ENCODE measurements around the gene KRTAP10-5.
A peak's percentile ranks its signal among the peaks of the same experiment; 100 is the strongest.
"Not testable (repeated sequence)": the region's sequence is repeated elsewhere in the genome, so short reads cannot be mapped to it uniquely, and the experiment has no call there.

The KRTAP10-5 gene

DNA sequence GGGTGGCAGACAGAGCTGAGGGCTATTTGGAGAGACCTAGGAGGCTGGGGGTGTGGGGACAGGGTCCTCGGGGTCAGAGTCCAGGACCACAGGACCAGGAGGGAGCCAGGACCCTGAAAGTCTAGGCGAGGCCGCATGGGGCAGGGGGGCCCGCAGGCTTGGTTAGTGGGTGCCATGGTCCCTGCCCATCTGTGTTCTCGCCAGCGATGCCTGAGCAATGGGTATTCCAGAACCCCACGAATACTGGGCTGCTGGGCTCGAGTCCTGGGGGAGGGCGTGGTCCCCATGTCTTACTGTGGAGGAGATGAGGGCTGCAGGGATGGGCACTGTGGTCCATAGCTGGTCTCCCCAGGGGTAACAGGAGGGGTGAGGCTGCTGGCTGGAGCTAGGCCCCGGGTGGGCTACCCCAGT lies 9.9 kb upstream of the KRTAP10-5 start:
- no peak for DNase-seq

DNA sequence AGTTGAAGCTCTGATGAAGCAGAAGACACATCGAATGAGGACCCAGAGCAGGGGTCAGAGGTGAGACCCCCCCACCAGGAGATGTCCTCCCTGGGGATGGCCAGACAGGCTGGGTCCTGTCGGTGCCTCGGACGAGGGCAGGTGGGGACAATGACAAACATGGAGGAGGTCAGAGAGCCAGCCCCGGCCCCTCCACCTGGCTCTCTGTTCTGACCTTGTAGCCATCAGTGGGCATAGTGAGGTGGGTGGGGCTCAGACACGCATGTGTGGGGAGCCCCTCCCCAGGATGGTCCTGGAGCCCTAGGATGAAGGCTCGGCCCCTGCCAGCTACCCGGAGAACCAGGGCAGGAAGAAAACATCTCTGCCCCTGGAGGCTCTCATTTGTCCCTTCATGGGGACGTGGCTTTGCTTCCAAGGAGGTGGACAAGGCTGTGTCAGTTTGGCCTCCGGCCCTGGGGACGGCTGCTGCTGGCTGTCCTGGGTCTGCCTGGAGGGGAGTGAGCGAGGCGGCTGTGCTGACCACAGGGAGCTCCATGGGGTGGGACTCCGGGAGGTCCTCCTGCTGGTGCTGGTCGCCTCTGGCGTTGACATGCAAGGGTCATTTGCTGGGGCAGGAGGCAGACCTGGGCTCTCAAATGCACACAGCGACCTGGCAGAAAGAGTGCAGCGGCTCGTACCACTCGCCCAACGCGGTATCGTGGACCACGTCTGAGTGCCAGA lies 9.3 kb upstream of the KRTAP10-5 start:
- DNase-seq = no peak

DNA sequence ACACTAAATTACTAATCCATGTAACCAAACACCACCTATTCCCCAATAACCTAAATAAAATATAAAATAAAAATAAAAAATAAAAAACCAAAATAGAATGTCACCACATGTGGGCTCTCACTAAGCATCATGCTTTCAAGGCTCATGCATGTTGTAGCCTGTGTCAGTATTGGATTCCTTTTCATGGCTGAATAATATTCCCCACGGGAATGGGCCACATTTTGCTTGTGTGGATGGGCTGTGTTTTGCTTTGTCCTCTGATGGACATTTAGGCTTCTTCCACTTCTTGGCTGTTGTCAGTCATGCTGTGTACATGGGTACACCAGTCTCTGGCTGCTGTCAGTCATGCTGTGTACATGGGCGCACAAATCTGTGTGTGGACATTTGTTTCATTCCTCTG lies 8.7 kb upstream of the KRTAP10-5 start:
- no peak for DNase-seq

DNA sequence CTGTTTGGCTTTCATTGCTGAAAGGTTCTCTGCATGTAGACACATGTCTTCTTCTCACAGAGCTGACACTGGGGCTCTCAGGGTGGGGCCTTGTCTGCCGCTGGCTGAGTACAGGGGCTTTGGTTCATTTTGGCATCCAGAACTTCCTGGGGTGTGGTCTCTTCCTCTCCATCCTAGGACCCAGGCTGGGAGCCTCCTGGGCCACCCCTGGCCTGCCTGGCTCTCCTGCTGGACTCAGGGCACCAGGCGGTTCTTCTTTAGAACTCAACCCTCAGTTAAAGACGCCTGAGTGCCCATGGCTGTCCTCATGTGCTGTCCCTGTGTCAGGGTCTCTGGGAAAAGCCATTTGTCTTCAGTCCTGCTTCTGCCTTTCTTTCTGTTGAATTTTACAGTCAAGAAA lies 5.5 kb upstream of the KRTAP10-5 start:
- DNase-seq = no peak

DNA sequence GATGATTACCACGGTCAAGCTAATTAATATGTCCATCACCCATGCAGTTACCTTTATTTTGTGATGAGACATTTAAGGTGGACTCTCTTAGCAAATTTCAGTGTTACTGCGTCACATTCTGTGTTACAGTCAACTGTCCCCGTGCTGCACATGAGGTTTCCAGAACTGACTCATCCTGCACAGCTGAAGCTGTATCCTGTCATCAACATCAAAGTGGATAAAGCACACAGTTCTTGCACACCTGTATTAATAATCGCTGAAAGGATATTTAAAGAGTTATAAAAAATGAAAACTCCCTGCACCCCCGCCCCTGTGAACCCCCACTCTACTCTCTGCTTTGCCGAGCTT lies 3.4 kb upstream of the KRTAP10-5 start:
- peak; percentile 21 to 34 for DNase-seq

DNA sequence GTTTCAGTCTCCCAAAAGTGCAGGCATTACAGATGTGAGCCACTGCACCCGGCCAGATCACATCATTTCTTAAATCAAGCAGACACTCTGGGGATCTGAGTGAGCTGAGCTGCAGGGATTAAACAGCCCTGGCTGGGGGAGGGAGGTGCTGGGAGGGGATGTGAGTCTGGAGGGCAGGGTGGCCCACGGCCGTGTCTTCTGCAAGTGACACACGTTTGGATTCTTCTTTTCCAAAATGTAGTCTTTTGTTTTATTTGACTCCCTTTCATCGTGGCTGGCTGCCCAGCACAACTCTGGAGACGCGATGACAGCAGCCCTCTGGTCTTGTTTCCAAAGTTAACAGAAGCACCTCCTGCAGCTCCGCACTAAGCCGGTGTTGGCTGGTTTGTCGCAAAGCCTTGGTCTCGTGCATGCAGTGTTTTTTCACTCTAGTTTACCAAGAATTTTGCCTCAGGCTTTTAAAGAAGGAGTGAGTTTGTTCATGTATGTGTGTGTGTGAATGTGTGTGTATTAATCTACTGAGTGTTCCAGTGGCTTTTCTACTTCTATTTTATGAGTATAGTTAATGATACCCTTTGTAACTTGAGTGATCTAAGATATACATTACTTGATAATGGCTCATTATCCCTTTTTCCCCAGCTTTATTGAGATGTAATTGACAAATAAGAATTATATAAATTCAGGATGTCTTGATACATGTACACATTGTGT lies 2.8 kb upstream of the KRTAP10-5 start:
- no peak for DNase-seq

DNA sequence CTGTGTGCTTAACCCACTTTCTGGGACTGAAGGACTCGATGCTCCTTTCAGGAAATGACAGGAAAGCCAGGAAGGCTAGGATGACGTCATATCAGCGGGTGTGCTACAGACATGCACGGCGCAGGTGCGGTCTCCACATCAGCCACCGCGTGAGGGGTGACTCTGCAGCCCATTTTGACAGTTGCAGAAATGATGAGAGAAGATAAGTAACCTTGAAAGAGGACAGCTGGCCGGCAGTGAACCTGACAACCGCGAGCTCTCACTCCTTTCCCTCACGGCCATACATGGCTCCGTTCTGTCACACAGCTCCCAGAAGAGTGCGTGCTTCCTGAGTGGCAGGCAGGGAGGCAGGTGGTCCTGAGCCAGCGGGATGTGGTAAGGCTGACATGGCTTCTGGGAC lies 1.7 kb upstream of the KRTAP10-5 start:
- DNase-seq = no peak

DNA sequence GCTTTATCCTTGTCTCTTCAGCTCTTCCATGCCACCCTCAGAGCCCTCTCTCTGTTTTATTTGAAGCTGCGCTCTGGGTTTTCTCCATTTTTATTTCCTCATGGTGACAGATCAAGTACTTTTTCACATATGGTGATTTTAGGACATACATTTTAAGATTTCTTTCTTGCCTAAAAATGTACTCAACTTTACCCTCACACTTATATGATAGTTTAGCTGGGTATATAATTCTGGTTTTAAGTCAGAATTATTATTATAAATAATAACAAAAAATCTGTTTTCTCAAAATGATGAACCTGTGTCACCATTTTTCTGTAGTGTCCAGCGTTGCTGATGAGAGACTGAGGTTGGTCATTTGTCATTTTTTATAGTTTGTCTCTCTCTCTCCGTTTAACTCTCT lies 754 bp upstream of the KRTAP10-5 start:
- DNase-seq = no peak

DNA sequence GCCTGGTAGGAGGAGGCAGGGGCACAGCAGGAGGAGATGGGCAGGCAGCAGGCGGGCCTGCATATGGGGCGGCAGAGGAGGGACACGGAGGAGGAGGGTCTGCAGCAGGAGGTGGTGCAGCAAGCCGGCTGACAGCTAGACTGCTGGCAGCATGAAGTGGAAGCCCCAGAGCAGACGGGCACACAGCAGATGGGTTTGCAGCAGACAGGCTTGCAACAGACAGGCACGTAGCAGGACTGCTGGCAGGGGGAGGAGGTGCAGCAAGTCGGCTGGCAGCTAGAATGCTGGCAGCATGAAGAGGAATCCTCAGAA lies 615 bp downstream of the KRTAP10-5 start:
- no peak for DNase-seq

DNA sequence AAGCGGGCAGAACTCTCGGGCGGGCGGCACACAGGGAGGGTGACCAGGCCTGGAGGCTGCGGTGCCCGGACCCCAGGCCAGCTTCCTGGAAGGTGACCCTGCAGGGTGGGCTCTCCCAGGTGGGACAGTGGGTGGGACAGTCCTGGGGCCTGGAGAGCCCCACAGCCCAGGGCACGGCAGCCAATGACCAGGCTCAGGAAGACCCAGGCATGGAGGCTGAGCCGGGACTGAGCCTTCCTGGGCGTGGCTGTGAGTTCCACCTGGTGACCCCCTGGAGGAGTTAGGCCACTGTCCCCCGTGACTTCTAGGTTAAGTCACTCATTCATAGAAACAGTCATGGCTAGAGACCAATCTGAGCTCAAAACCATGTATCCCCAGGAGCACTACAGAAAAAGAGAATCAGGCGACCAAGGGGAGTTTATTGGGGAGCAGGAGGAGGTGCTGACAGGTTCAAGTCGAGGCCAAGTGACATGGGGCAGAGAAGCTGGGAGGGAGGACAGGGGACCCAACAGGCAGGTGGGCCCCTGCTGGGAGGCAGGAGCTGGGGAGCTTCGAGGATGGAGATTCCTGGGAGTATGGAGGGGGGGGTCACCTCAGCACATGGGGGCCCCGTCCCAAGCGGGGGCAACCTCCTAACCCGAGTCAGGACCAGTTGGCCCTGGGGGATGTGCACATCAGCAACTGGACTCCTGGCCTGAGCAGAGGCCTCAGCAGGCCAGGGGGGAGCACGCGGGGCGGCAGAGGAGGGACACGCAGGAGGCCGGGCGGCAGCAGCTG lies 1.2 kb downstream of the KRTAP10-5 start:
- no peak for DNase-seq

DNA sequence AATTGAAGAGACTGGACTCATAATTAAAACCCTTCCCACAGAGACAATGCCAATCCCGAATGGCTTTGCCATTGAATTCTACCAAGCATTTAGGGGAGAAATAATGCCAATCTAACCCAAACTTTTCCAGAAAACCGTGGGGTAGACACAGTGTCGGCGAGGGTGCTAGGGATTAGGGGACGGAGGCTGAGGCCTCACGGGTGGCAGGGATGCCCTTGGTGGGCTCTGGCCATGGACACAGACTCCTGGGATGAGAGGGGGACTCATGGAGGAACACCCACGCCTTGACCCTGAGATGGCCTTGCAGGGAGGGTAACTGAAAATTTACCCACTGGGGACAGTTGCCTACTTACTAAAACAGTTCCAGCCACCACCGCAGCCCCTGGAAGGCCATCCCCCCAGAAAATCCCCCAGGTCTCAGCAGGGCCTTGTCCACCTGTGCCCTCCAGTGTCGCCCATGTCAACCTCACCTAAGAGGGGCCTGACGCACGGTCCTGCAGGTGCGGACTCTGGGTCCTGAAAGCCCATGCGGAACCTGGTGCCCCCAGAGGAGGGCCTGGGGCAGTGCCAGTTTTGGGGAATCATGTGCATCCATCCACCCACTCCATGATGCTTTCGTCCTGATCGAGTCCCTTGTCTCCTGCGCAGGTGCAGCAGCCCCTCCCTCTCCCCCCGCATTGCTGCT lies 1.9 kb downstream of the KRTAP10-5 start:
- no peak for DNase-seq

DNA sequence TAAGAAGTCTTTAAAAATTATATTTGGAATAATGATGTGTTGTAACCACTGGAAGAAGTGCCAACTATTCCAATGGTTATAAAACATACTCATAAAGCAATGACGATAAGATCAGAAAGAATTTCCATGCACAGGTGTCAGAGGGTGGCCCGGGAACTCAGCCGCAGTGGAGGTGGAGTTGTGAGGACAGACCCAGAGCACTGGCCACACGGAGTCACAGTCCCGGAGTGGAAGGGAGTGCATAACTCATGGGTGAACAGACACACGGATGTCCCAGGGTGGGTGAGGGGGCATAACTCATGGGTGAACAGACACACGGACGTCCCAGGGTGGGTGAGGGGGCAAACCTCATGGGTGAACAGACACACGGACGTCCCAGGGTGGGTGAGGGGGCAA lies 4.4 kb downstream of the KRTAP10-5 start:
- no peak for DNase-seq

DNA sequence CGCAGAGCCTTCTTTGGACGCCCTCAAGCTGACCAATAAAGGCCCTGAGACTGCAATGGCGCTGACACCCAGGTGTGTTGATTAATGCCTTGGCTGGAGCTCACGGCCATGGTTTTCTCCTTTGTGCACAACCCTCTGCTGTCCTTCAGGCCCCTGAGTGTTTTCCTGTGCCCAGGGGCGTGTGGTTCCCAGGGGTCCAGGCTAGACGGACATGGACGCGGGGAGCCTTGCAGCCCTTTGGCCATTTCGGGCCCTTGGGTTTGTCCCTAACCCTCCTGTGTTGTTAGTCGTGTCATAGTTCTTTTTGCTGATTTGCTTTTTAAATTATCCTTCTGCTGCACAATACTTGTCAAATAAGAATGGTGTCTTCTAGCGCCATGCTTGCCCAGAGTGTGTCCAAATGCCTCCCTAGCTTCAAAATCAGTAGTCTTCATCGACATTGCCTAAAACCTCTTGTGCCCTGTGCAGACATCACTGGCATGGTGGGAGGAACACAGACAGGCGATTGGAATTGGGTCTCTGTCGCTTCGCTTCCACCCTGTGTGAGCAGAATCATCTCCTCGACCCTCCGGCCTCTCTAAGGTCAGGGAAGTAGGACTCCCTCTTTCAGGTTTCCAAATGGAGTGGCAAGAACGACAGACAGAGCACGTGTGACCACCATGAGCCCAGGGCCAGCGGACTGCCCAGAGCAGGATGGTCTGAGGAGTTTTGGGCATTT lies 4.9 kb downstream of the KRTAP10-5 start:
- no peak for DNase-seq

DNA sequence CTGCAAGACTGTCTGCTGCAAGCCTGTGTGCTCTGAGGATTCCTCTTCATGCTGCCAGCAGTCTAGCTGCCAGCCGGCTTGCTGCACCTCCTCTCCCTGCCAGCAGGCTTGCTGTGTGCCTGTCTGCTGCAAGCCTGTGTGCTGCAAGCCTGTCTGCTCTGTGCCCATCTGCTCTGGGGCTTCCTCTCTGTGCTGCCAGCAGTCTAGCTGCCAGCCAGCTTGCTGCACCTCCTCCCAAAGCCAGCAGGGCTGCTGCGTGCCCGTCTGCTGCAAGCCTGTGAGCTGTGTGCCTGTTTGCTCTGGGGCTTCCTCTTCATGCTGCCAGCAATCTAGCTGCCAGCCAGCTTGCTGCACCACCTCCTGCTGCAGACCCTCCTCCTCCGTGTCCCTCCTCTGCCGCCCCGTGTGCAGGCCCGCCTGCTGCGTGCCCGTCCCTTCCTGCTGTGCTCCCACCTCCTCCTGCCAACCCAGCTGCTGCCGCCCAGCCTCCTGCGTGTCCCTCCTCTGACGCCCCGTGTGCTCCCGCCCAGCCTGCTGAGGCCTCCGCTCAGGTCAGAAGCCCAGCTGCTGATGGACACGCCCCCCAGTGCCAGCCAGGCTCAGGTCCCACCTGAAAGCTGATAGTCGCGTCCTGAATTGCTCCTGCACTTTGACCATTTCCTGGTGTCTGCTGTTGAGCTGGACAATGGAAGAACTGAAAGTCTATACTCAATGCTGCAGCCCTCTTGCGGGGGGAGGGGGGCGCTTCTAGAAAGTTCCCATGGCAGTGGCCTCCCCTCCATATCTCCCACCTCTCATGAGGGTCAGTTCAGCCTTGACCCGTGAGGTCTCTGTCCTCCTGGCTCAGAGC lies 5.7 kb downstream of the KRTAP10-5 start:
- DNase-seq = no peak

DNA sequence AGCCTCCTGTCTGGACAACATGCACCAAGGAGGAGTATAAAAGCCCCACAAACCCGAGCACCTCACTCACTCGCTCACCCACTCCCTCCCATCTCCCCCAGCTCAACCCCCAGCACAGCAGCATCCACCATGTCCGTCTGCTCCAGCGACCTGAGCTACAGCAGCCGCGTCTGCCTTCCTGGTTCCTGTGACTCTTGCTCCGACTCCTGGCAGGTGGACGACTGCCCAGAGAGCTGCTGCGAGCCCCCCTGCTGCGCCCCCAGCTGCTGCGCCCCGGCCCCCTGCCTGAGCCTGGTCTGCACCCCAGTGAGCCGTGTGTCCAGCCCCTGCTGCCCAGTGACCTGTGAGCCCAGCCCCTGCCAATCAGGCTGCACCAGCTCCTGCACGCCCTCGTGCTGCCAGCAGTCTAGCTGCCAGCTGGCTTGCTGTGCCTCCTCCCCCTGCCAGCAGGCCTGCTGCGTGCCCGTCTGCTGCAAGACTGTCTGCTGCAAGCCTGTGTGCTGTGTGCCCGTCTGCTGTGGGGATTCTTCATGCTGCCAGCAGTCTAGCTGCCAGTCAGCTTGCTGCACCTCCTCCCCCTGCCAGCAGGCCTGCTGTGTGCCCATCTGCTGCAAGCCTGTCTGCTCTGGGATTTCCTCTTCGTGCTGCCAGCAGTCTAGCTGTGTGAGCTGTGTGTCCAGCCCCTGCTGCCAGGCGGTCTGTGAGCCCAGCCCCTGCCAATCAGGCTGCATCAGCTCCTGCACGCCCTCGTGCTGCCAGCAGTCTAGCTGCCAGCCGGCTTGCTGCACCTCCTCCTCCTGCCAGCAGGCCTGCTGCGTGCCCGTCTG lies 6.6 kb downstream of the KRTAP10-5 start, which contains the start of gene KRTAP10-4:
Gene KRTAP10-4, plus strand, starts transcription at position 100 of the 827 bp plus-strand sequence. Its CDS starts 30 bp downstream, at position 130.
- DNase-seq = not testable (repeated sequence)

DNA sequence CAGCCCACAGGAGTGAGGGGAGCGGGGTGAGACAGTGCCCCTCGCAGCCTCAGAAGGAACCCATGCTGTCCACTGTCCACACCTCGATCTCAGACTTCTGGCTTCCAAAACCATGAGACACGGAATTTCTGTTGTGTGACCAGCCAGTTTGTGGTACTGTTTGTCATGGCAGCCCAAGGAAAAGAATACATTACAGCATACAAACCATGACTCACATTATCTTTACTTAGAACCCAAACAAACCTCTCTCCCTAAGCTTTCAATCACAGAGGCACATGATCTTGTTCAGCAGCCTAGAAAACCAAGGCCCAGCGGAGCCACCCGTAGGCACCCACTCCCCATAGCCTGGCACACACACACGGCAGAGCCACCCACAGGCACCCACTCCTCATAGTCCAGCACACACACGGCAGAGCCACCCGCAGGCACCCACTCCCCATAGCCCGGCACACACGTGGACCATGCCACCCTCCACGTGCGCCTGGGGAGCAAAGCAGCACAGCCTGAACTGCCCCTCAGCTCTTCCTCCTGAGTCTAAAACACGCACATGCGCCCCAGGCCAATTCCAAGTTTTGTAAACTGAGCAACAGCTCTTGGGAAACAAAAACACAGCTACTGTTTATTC lies 7.3 kb downstream of the KRTAP10-5 start:
- DNase-seq = no peak

DNA sequence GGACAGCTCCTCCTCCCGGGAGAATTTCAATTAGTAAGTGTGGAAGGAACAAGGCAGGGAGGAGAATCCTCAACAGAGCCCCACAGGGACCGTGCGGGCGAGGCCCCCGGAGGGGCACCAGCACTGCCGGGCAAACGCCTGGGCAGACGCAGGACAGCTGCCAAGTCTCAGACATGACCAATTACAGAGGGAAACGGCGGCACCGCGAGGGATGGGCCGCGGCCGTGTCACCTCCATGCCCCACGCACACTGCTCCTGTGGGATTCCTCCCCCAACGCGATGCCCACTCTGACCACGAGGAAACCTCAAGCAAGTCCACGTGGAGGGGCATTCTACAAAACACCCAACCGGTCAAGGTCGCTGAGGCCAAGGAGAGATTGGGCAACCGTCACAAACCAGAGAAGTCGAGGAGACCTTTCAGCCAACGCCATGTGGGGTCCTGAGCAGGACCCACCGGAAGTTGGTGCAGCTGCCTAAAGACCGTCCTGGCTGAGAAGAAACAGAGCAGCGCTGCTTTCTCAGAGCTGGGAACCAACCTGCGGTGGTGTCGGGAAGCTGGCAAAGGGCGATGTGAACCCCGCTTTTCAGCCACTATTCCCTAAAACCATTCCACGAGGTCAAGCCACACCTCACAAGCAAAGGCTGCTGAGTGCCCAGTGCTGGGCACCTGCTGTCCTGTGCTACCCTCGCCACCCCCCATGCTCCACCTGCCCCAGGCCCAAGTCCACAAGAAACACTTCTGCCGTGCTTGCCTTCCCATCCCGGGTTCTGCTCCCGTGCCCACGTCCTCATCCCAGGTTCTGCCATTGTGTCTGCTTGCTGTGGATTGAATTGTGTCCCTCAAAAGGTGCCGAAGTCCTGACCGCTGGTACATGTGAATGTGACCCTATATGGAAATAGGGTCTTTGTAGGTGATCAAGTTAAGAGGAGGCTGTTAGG lies 8.3 kb downstream of the KRTAP10-5 start:
- no peak for DNase-seq

DNA sequence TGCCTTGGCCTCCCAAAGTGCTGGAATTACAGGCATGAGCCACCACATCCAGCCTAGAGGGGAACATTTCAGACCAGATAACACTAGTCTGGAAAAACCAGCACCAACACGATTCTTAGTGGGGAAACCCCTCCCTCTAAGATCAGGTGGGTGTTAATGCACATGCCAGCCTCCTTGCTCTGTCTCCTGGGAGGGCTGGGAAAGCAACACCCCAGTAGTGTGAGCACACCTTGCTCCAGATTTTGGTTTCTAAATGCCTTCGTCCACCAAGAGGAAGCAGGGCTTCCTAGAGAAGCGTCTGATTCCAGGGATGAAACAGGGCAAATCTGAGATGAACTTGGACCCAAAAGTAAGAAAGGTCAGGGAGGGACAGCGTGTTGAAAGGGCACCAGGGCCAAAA lies 9.1 kb downstream of the KRTAP10-5 start:
- DNase-seq = no peak

DNA sequence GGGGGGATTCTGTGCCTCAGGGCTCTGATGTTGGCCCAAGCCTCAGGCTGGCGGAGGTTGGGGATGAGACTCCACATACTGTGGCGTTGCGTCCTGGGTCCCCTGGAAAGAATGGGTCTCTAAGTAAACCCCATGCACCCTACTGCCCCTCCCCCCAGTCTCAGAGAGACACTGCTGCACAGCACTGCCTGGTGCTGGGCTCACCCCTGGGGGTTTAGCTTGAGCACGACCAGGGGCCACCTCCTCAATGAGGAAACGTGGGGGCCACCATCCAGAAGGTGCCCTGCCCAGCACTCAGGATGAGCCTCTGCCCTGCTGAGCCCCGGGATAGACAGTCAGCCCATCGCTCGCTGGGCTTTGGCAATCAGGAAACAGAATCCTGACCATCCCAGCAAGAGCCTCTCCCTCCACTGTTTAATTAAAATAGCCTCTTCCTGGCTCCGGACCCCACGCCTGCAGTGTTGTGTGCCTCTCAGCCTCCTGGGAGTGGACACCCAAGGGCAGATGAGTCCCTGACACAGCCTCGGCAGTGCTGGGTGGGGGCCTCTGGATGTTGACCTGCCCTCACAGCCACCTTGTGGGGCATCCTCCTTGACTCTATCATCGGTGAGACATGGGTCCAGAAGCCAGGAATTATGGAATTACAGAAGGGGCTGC lies 10.4 kb downstream of the KRTAP10-5 start:
- DNase-seq = no peak

Data from activated CD4-positive, alpha-beta T cell treated with anti-CD3 and anti-CD28 coated beads, Interleukin-2, amount 50 U/mL, for 4 hours (primary cell).